Limb (tissue), 2 donors: ENCODE measurements around the gene ENTPD2.

Experiments used
- DNase-seq, 2 donors: peaks; one replicate each; pipeline ENCODE4 v3.0.0-alpha.2; 2016; ENCODE audit errors: extremely low spot score in 2 of 2

ENTPD2 gene

GRCh38 chr9:137030006-137030405 lies 23.9 kb downstream of the ENTPD2 start:
- no peak for DNase-seq

GRCh38 chr9:137029058-137029936 lies 24.6 kb downstream of the ENTPD2 start:
- DNase-seq: peak in 1 of 2 donors; percentile 83

- DNase-seq: peak in 1 of 2 donors; percentile 79
Measured at GRCh38 chr9:137028263-137029057, 25.4 kb downstream of the ENTPD2 start.

GRCh38 chr9:137027369-137028262 lies 26.2 kb downstream of the ENTPD2 start, which contains the start of gene ABCA2:
Gene ABCA2, minus strand, starts transcription at chr9:137028237. Its CDS starts 97 bp downstream, at chr9:137028140.
- DNase-seq: peak in 1 of 2 donors; percentile 63

GRCh38 chr9:137026828-137027227 lies 27.0 kb downstream of the ENTPD2 start:
- no peak for DNase-seq

- no peak for DNase-seq
Measured at GRCh38 chr9:137026384-137026783, 27.5 kb downstream of the ENTPD2 start.

- DNase-seq: peak in 1 of 2 donors; percentile 66
Measured at GRCh38 chr9:137025517-137025966, 28.3 kb downstream of the ENTPD2 start.

GRCh38 chr9:137023583-137023991 lies 30.3 kb downstream of the ENTPD2 start:
- no peak for DNase-seq

- no peak for DNase-seq
Measured at GRCh38 chr9:137023157-137023556, 30.7 kb downstream of the ENTPD2 start.

GRCh38 chr9:137022662-137023008 lies 31.2 kb downstream of the ENTPD2 start:
- no peak for DNase-seq

GRCh38 chr9:137021979-137022661 lies 31.7 kb downstream of the ENTPD2 start:
- DNase-seq: no peak

GRCh38 chr9:137021568-137021978 lies 32.3 kb downstream of the ENTPD2 start:
- no peak for DNase-seq

- no peak for DNase-seq
Measured at GRCh38 chr9:137020771-137021567, 32.9 kb downstream of the ENTPD2 start.

- DNase-seq: no peak
Measured at GRCh38 chr9:137019891-137020683, 33.8 kb downstream of the ENTPD2 start.

- DNase-seq: no peak
Measured at GRCh38 chr9:137018761-137019559, 34.9 kb downstream of the ENTPD2 start.

- no peak for DNase-seq
Measured at GRCh38 chr9:137017791-137018497, 35.9 kb downstream of the ENTPD2 start.

GRCh38 chr9:137017071-137017470 lies 36.8 kb downstream of the ENTPD2 start:
- no peak for DNase-seq

- no peak for DNase-seq
Measured at GRCh38 chr9:137016436-137016835, 37.4 kb downstream of the ENTPD2 start.
